Activated gamma-delta T cell (primary cell): Measurements from ENCODE around the gene HUWE1.

Experiments used
- DNase-seq: peaks from one replicate; lab custom pipeline; 2025; lab: John Stamatoyannopoulos, UW

HUWE1 gene

GRCh38 chrX:53688300-53688699 lies 1.8 kb upstream of the HUWE1 start:
- no peak for DNase-seq

- DNase-seq, result no peak
These were observed 808 bp downstream of the HUWE1 start for GRCh38 chrX:53685711-53686110.

GRCh38 chrX:53684415-53685192 lies 1.9 kb downstream of the HUWE1 start:
- DNase-seq, result no peak

GRCh38 chrX:53683556-53684414 lies 2.7 kb downstream of the HUWE1 start:
- peak; percentile 75 for DNase-seq

GRCh38 chrX:53682885-53683555 lies 3.5 kb downstream of the HUWE1 start:
- no peak for DNase-seq

GRCh38 chrX:53681661-53682060 lies 4.9 kb downstream of the HUWE1 start:
- DNase-seq, result no peak

- DNase-seq, result no peak
These were observed 7.9 kb downstream of the HUWE1 start for GRCh38 chrX:53678667-53679066.

GRCh38 chrX:53677286-53677685 lies 9.2 kb downstream of the HUWE1 start:
- DNase-seq, result no peak

- DNase-seq, result no peak
These were observed 11.9 kb downstream of the HUWE1 start for GRCh38 chrX:53674581-53674980.

GRCh38 chrX:53669258-53669657 lies 17.3 kb downstream of the HUWE1 start:
- DNase-seq, result no peak

- no peak for DNase-seq
These were observed 20.3 kb downstream of the HUWE1 start for GRCh38 chrX:53666171-53666570.

- DNase-seq, result no peak
These were observed 26.5 kb downstream of the HUWE1 start for GRCh38 chrX:53660004-53660403.

- no peak for DNase-seq
These were observed 27.5 kb downstream of the HUWE1 start for GRCh38 chrX:53659039-53659438.

- DNase-seq, result no peak
These were observed 29.7 kb downstream of the HUWE1 start for GRCh38 chrX:53656845-53657244.

GRCh38 chrX:53654376-53654775 lies 32.1 kb downstream of the HUWE1 start:
- no peak for DNase-seq

GRCh38 chrX:53644751-53645150 lies 41.8 kb downstream of the HUWE1 start:
- DNase-seq, result no peak

- no peak for DNase-seq
These were observed 44.2 kb downstream of the HUWE1 start for GRCh38 chrX:53642337-53642736.

GRCh38 chrX:53639257-53639656 lies 47.3 kb downstream of the HUWE1 start:
- DNase-seq, result no peak

GRCh38 chrX:53637479-53637878 lies 49.0 kb downstream of the HUWE1 start:
- no peak for DNase-seq

GRCh38 chrX:53631156-53631555 lies 55.4 kb downstream of the HUWE1 start:
- DNase-seq, result no peak

GRCh38 chrX:53630261-53630660 lies 56.3 kb downstream of the HUWE1 start:
- no peak for DNase-seq

GRCh38 chrX:53622431-53622830 lies 64.1 kb downstream of the HUWE1 start:
- DNase-seq, result no peak
